ES-I3 (cell line): Measurements from ENCODE around the gene CIT.

Experiments
- H3K36me3 ChIP-seq: 2 replicates; pipeline ENCODE4 v1.6.1; 2013; ENCODE audit warnings: mild to moderate bottlenecking, low read length, control low read depth, moderate library complexity; ENCODE audit not compliant: insufficient read depth
- H3K4me1 ChIP-seq: 2 replicates; pipeline ENCODE4 v1.6.1; 2013; ENCODE audit warnings: mild to moderate bottlenecking, control low read depth, low read length; ENCODE audit not compliant: insufficient read depth
- H3K9ac ChIP-seq: 2 replicates; pipeline ENCODE4 v1.6.1; 2013; ENCODE audit warnings: low read depth, mild to moderate bottlenecking, low read length, moderate library complexity
- H3K9me3 ChIP-seq: 2 replicates; pipeline ENCODE4 v1.6.1; 2013; ENCODE audit warnings: mild to moderate bottlenecking, low read length, moderate library complexity; ENCODE audit not compliant: control insufficient read depth, insufficient read depth

CIT gene

GRCh38 chr12:119883237-119883636, 6.1 kb upstream of the CIT start:
- no peaks in the 10 kb centered on the region for H3K36me3 ChIP-seq
- no peak overlapping the region for H3K9ac ChIP-seq
- H3K4me1 ChIP-seq: no peaks in the 10 kb centered on the region
- no peaks in the 10 kb centered on the region for H3K9me3 ChIP-seq

GRCh38 chr12:119877639-119877948, 474 bp upstream of the CIT start:
- Histone ChIP-seq H3K36me3 (peaks cover 13% of the 10 kb centered on the region), H3K9me3 (no peaks in the 10 kb centered on the region), H3K4me1 (no peaks in the 10 kb centered on the region), H3K9ac (peak overlapping the region; percentile 95)

- Histone ChIP-seq H3K9ac (no peak overlapping the region), H3K36me3 (peaks cover 29% of the 10 kb centered on the region), H3K4me1 (no peaks in the 10 kb centered on the region), H3K9me3 (no peaks in the 10 kb centered on the region)
These were observed 6.7 kb downstream of the CIT start for GRCh38 chr12:119870457-119870856.

- peaks cover 27% of the 10 kb centered on the region for H3K36me3 ChIP-seq
- no peaks in the 10 kb centered on the region for H3K9me3 ChIP-seq
- no peaks in the 10 kb centered on the region for H3K4me1 ChIP-seq
- H3K9ac ChIP-seq: no peak overlapping the region
These were observed 7.4 kb downstream of the CIT start for GRCh38 chr12:119869720-119870119.

GRCh38 chr12:119868992-119869391, 8.1 kb downstream of the CIT start:
- H3K36me3 ChIP-seq: peaks cover 23% of the 10 kb centered on the region
- no peak overlapping the region for H3K9ac ChIP-seq
- H3K9me3 ChIP-seq: no peaks in the 10 kb centered on the region
- H3K4me1 ChIP-seq: no peaks in the 10 kb centered on the region

GRCh38 chr12:119864591-119864990, 12.5 kb downstream of the CIT start:
- H3K4me1 ChIP-seq: no peaks in the 10 kb centered on the region
- H3K9me3 ChIP-seq: no peaks in the 10 kb centered on the region
- no peak overlapping the region for H3K9ac ChIP-seq
- peaks cover 22% of the 10 kb centered on the region for H3K36me3 ChIP-seq

- no peaks in the 10 kb centered on the region for H3K9me3 ChIP-seq
- peaks cover 5% of the 10 kb centered on the region; the same call in 1 of the 2 replicates for H3K36me3 ChIP-seq
- no peaks in the 10 kb centered on the region for H3K4me1 ChIP-seq
- no peak overlapping the region for H3K9ac ChIP-seq
These were observed 17.9 kb downstream of the CIT start for GRCh38 chr12:119859241-119859640.

GRCh38 chr12:119857041-119857591, 20.0 kb downstream of the CIT start:
- H3K4me1 ChIP-seq: no peaks in the 10 kb centered on the region
- H3K9ac ChIP-seq: no peak overlapping the region
- no peaks in the 10 kb centered on the region for H3K9me3 ChIP-seq
- peaks cover 5% of the 10 kb centered on the region; the same call in 1 of the 2 replicates for H3K36me3 ChIP-seq

GRCh38 chr12:119850330-119850729, 26.8 kb downstream of the CIT start:
- H3K9ac ChIP-seq: no peak overlapping the region
- no peaks in the 10 kb centered on the region for H3K9me3 ChIP-seq
- no peaks in the 10 kb centered on the region for H3K4me1 ChIP-seq
- H3K36me3 ChIP-seq: peaks cover 14% of the 10 kb centered on the region; the same call in 1 of the 2 replicates

GRCh38 chr12:119843100-119843499, 34.0 kb downstream of the CIT start:
- peaks cover 7% of the 10 kb centered on the region; the same call in 1 of the 2 replicates for H3K36me3 ChIP-seq

GRCh38 chr12:119842380-119842779, 34.7 kb downstream of the CIT start:
- no peak overlapping the region for H3K9ac ChIP-seq
- H3K9me3 ChIP-seq: no peaks in the 10 kb centered on the region
- H3K4me1 ChIP-seq: no peaks in the 10 kb centered on the region
- H3K36me3 ChIP-seq: peaks cover 3% of the 10 kb centered on the region; the same call in 1 of the 2 replicates

More at GRCh38 chr12:119843100-119843499, 34.0 kb downstream of the CIT start:
- no peaks in the 10 kb centered on the region for H3K4me1 ChIP-seq
- no peak overlapping the region for H3K9ac ChIP-seq
- no peaks in the 10 kb centered on the region for H3K9me3 ChIP-seq

GRCh38 chr12:119841433-119842210, 35.5 kb downstream of the CIT start:
- H3K9me3 ChIP-seq: no peaks in the 10 kb centered on the region
- H3K9ac ChIP-seq: no peak overlapping the region
- H3K4me1 ChIP-seq: no peaks in the 10 kb centered on the region
- peaks cover 3% of the 10 kb centered on the region; the same call in 1 of the 2 replicates for H3K36me3 ChIP-seq

GRCh38 chr12:119840582-119840981, 36.5 kb downstream of the CIT start:
- Histone ChIP-seq H3K4me1 (no peaks in the 10 kb centered on the region), H3K9ac (no peak overlapping the region), H3K9me3 (no peaks in the 10 kb centered on the region), H3K36me3 (peaks cover 3% of the 10 kb centered on the region; the same call in 1 of the 2 replicates)

GRCh38 chr12:119840168-119840567, 37.0 kb downstream of the CIT start:
- H3K4me1 ChIP-seq: no peaks in the 10 kb centered on the region
- H3K36me3 ChIP-seq: peaks cover 3% of the 10 kb centered on the region; the same call in 1 of the 2 replicates
- H3K9ac ChIP-seq: no peak overlapping the region
- no peaks in the 10 kb centered on the region for H3K9me3 ChIP-seq
